Ovary (tissue), 9 donors: Measurements from ENCODE around the gene TMEM221. TPM values are rescaled to one million over a fixed set of nuclear protein-coding genes. Genes with fewer than 3 reads are reported as not detected.

Experiments used
- DNase-seq, 5 donors: peaks; one replicate each; pipeline ENCODE4 v3.0.0-alpha.2; 2019 to 2020
- H3K27ac ChIP-seq, 2 donors: fragments of 200-600 bp; one replicate each; pipeline versions ENCODE4 v1.5.1 to v1.8.0; 2019 to 2022
- H3K27me3 ChIP-seq: fragments of 200-600 bp; one replicate; pipeline ENCODE4 v1.8.0; 2022
- H3K36me3 ChIP-seq: fragments of 200-600 bp; sonication (generic); one replicate; pipeline ENCODE4 v1.5.1; 2019
- H3K4me1 ChIP-seq: one replicate; pipeline ENCODE4 v1.8.1; 2013; ENCODE audit warnings: mild to moderate bottlenecking, moderate library complexity; ENCODE audit not compliant: insufficient read depth
- H3K4me3 ChIP-seq: fragments of 200-600 bp; sonication (generic); one replicate; pipeline ENCODE4 v1.5.1; 2017
- H3K9me3 ChIP-seq, 2 donors: fragments of 200-600 bp in 1 of 2; sonication (generic) in 1 of 2; one replicate each; pipeline versions ENCODE4 v1.5.1 to v1.8.1; 2013 to 2019; ENCODE audit warnings: mild to moderate bottlenecking in 1 of 2, moderate library complexity in 1 of 2
- EP300 ChIP-seq: sonication (generic); formaldehyde crosslinking; IDR thresholded peaks from one replicate; pipeline ENCODE4 v1.6.1; 2017; ENCODE audit warnings: antibody characterized with exemption
- POLR2A ChIP-seq: fragments of 450-650 bp; IDR thresholded peaks from one replicate; pipeline ENCODE4 v1.6.1; 2017; ENCODE audit warnings: antibody characterized with exemption, mild to moderate bottlenecking, moderate library complexity
- WGBS, 3 donors: extraction: QIAGEN DNeasy Blood & Tissue Kit in 1 of 3; methylation state at CpG; one replicate each; pipeline versions ENCODE4 v1.1.5 to v1.1.7; 2013 to 2017; 5-methylcytosine and 5-hydroxymethylcytosine counted together
- intact Hi-C, 4 donors: fragments of 100-400 bp; cut with DNase I; formaldehyde crosslinking; loops; one replicate each; pipeline versions ENCODE4 v1.11.0 to v1.15.1; 2022 to 2023
- polyA plus RNA-seq, 2 donors: library from polyadenylated mRNA; stranded (reverse); fragments of 200-250 nt in 1 of 2; fragments of 350-450 nt in 1 of 2; fragmentation: Illumina TruSeq in 1 of 2; extraction: RNeasy Lipid Tissue Mini Kit (QIAGEN cat#74804) in 1 of 2; gene quantifications; one replicate each; pipeline ENCODE4 v1.2.3, GENCODE V29; 2013 to 2014
- total RNA-seq, 7 donors: library from RNA; depleted of rRNA in 2 of 7; stranded (reverse); fragments of >200 nt in 2 of 7; fragmentation: NEBNext Ultra II Directional in 3 of 7; extraction: Animal tissue kit (Norgen Biotek cat#: 25700) in 3 of 7; gene quantifications; one replicate each; pipeline versions ENCODE4 v1.1.0 to v1.2.4, GENCODE V29; 2016 to 2023
- TF ChIP-seq, protein P1 (sequence below), 3 donors: fragments of 450-650 bp in 2 of 3; fragments of 200-600 bp in 1 of 3; IDR thresholded peaks; one replicate each; pipeline versions ENCODE4 v1.5.1 to v1.8.0; 2016 to 2022; ENCODE audit warnings: antibody characterized with exemption in 3 of 3, mild to moderate bottlenecking in 1 of 3
- donor health status: DM: no; HTN: no; CAD: no; lungs with moderate emphysema.
- donor health status: DM: no; HTN: no; CAD: no.
- donor health status: Bipolar disorder and iron deficiency.
- donor health status: DM: yes; HTN: yes; CAD: no.
- donor health status: DM: no; HTN: no; CAD: no.
- donor health status: DM: yes; HTN: yes; CAD: no.

TMEM221 gene
- total and polyA plus RNA-seq, 9 donors: 1.4 to 14.1 (median 6.5) TPM

DNA sequence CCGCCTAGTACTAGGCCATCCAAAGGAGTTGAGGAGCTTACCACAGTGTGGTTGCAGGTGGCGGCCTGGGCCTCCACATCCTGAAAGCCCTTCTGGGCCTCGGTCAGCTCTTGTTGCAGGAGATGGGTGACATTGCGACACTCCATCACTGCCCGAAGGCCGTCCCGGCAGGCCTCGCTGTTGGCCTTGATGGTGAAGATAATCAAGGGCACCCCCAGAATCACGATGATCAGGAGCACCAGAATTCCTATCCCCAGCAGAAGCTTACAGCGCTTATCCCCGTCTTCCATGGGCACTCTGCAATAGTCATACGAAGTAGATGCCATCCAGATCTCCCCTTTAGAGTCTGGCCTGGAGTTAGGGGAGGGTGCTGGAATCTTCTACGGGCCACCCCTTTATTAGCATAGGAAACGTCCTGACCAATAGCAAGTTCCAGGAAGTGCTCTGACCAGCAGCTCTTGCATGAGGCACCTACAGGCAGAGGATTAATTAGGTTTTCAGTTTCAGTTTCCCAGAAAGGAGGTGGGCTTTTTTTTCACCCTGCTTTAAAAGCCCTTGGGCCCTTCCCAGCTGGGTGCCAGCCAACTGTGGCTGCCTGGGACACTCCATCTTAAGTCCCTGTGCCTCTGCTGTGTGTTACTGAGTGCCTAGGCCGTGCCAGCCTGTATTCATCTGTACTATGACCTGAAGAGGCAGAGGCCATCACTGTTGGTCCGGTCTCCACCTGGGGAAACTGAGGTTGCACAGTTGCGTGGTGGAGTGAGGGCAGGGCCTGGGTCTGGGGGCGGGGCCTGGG, 43.0 kb downstream of the TMEM221 start, which contains the start of gene BST2:
TSS of gene BST2 (minus strand) at position 381 of the 796 bp plus-strand sequence. CDS start at position 326, 55 bp downstream.
- DNase-seq: peak; percentile 84 to 91 (median 88)
- no peaks in the 10 kb centered on the region for H3K27me3 ChIP-seq
- WGBS, 3 donors: 2 to 6% (median 4%) methylated on average over 18 of the region's 18 CpGs
- no peaks in the 10 kb centered on the region for H3K36me3 ChIP-seq
- no peaks in the 10 kb centered on the region for H3K9me3 ChIP-seq
- TF ChIP-seq, protein P1, sequence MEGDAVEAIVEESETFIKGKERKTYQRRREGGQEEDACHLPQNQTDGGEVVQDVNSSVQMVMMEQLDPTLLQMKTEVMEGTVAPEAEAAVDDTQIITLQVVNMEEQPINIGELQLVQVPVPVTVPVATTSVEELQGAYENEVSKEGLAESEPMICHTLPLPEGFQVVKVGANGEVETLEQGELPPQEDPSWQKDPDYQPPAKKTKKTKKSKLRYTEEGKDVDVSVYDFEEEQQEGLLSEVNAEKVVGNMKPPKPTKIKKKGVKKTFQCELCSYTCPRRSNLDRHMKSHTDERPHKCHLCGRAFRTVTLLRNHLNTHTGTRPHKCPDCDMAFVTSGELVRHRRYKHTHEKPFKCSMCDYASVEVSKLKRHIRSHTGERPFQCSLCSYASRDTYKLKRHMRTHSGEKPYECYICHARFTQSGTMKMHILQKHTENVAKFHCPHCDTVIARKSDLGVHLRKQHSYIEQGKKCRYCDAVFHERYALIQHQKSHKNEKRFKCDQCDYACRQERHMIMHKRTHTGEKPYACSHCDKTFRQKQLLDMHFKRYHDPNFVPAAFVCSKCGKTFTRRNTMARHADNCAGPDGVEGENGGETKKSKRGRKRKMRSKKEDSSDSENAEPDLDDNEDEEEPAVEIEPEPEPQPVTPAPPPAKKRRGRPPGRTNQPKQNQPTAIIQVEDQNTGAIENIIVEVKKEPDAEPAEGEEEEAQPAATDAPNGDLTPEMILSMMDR (IDR thresholded peaks at IDR 0.05): no peak
- peak; percentile 69 for TF ChIP-seq POLR2A
- peak within 1 kb of the TSS; percentile 87 to 97 for H3K27ac ChIP-seq
- peaks cover 17% of the 10 kb centered on the region for H3K4me1 ChIP-seq
- intact Hi-C loops: no loop called here
- H3K4me3 ChIP-seq: peak within 1 kb of the TSS; percentile 57

DNA sequence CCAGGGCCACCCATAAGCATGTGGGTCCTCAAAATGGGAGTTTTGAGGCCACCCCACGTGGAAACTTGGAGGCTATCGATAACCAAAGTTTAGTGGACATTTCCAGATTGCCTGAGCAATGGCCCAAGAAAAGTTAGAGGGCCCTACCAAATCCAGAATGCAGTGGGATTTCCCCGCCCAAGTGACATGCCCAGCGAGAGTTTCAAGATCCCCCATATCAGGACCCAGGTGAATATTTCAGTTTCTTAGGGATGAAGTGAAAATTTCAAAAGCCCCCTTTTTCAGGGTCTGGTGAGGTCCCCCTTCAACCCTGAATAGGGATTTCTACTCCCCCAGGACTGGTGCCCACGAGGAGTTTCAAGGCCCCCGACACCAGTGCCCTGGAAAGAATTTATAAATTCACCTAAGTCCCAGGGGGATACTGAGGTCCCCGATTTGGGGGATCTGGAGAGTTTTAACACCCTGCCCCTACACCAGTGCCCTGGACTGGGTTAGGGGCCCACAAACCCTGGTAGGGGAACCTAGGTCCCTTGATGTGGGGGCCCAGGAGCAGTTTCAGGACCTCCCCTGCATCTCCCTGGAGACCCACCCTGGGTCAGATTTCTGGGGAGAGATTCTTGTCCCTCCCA, 43.7 kb downstream of the TMEM221 start:
- intact Hi-C loops: no loop called here
- Histone ChIP-seq H3K27ac (peak overlapping the region; percentile 87 to 97), H3K36me3 (no peaks in the 10 kb centered on the region), H3K4me1 (peaks cover 17% of the 10 kb centered on the region), H3K27me3 (no peaks in the 10 kb centered on the region), H3K4me3 (peak overlapping the region; percentile 57), H3K9me3 (no peaks in the 10 kb centered on the region)
- TF ChIP-seq, protein P1 (IDR thresholded peaks at IDR 0.05): no peak
- TF ChIP-seq EP300 (no peak), POLR2A (no peak)
- WGBS, 3 donors: 1 to 17% (median 6%) methylated on average over 7 of the region's 7 CpGs
- DNase-seq: no peak

GRCh38 chr19:17404015-17404414, 44.5 kb downstream of the TMEM221 start:
- intact Hi-C loops: no loop called here
- 6 to 17% (median 14%) methylated on average over 6 of the region's 6 CpGs for WGBS, 3 donors
- Histone ChIP-seq H3K4me1 (peaks cover 14% of the 10 kb centered on the region), H3K9me3 (no peaks in the 10 kb centered on the region), H3K4me3 (peak overlapping the region; percentile 57), H3K36me3 (no peaks in the 10 kb centered on the region), H3K27me3 (no peaks in the 10 kb centered on the region), H3K27ac (peak overlapping the region; percentile 87 to 97)
- DNase-seq: peak in 1 of 5 donors; percentile 51
- TF ChIP-seq, protein P1 (IDR thresholded peaks at IDR 0.05): no peak
- TF ChIP-seq POLR2A (no peak), EP300 (no peak)

DNA sequence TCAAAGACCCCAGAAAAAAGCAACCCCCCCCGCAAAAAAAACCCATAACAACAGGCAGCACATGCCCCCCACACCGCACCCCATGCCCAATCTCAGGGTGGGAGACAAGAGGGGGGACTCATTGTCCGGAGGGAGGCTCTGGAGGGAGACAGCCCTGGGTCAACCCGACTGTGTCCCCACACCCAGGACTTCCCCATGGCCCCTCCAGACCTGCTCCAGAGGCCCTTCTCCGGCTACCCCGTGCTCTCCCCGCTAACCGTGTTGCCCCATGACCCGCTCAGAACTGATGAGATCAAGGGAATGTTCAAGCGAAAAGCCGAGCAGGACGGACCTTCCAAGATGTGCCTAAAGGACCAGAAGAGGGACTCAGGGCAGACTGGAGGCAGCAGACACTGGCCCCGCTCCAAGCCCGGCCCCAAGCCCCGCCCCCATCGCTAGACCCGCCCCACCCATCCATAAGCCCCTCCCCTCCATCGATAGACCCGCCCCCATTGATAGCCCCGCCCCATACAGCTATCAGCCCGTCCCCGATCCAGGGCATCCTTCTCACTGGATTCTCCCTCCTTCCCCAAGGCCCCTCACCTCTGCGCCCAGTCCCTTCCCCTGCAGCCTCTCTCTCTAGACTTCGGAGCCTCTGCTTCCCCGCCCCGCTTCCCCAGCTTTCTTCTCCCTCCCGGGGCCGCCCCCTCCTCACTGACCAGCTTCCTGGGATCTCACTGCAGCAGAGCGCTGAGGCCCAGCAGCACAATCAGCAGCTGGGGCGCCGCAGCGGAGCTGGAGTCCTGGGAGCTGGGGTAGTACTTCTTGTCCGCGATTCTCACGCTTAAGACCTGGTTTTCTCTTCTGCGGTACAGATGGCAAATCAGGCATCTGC, 45.2 kb downstream of the TMEM221 start:
- peaks cover 13% of the 10 kb centered on the region for H3K4me1 ChIP-seq
- TF ChIP-seq, protein P1 (IDR thresholded peaks at IDR 0.05): no peak
- no peak for TF ChIP-seq EP300
- no peak for TF ChIP-seq POLR2A
- intact Hi-C loops: no loop called here
- H3K36me3 ChIP-seq: no peaks in the 10 kb centered on the region
- 32 to 37% (median 33%) methylated on average over 31 to 36 of the region's 36 CpGs for WGBS, 3 donors
- peak overlapping the region; percentile 57 for H3K4me3 ChIP-seq
- H3K9me3 ChIP-seq: no peaks in the 10 kb centered on the region
- peak; percentile 71 to 78 (median 73) for DNase-seq
- H3K27ac ChIP-seq: peak overlapping the region; percentile 87 to 97
- no peaks in the 10 kb centered on the region for H3K27me3 ChIP-seq
